NCI-H345 (cell line): ENCODE measurements around the gene PPAN.

Experiments
- DNase-seq: peaks from one replicate; lab custom pipeline; 2025; lab: John Stamatoyannopoulos, UW

The PPAN gene

DNA sequence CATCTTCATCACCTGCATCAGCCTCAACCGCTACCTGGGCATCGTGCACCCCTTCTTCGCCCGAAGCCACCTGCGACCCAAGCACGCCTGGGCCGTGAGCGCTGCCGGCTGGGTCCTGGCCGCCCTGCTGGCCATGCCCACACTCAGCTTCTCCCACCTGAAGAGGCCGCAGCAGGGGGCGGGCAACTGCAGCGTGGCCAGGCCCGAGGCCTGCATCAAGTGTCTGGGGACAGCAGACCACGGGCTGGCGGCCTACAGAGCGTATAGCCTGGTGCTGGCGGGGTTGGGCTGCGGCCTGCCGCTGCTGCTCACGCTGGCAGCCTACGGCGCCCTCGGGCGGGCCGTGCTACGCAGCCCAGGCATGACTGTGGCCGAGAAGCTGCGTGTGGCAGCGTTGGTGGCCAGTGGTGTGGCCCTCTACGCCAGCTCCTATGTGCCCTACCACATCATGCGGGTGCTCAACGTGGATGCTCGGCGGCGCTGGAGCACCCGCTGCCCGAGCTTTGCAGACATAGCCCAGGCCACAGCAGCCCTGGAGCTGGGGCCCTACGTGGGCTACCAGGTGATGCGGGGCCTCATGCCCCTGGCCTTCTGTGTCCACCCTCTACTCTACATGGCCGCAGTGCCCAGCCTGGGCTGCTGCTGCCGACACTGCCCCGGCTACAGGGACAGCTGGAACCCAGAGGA, 7.9 kb downstream of the PPAN start:
- no peak for DNase-seq

DNA sequence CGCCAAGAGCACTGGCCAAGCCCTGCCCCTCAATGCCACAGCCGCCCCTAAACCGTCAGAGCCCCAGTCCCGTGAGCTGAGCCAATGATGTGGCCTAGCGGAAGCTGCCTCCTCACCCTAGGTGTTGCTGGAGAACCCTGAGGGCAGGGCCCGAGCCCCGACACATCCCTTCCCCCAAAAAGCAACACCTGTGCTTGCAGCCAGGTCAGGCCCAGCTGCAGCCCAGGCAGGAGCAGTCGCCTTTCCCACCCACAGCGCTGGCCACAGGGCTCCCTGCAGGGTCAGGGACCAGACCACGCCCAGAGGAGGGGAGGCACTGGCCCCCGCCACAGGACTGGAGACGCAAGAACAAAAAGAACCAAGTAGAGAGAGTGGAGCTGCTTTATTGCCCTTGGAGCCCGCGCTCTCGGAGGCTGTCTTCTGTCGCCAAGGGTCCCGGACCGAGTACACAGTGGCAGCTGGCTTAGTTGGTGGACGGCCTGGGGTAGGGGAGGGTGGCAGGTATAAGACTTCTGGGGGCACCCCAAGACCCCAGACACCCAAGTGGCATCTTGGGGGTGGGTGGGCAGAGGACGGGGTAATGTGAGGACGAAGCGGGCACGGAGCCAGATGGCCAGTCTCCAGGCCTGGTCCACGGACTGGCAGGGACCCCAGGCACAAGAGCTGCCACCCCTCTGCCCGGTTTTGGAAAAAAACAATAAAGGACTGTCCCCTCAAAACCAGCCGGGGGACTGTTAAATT, 8.7 kb downstream of the PPAN start:
- DNase-seq = no peak

DNA sequence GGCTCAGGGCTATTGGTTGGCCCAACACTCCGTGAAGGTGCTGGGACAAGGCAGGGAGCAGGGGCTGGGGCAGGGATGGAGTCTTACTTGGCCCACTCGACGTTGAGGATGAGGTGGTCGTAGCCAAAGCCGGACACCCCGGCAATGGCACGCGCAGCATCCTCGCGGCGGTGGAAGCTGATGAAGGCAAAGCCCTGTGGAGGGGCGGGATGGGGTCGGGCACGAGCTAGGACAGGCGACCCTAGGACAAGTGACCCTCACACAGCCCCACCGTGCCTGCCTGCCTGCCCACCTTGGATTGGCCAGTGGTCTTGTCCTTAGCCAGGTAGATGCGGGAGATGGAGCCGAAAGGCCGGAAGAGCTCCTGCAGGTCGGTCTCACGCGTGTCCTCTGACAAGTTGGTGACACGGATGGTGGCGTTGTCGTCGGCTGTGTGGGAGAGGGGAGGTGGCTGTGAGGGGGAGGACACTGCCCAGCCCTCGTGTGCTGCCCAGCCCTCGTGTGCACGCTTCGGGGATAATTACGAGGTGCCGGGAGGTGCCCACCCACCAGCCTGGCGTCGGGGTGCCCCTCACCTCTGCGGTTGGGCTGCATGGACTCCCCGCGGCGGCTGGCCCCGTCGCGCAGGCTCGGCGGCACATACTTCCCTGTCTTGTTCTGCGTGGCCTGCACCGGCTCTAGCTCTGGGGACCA, 9.4 kb downstream of the PPAN start:
- DNase-seq = no peak

DNA sequence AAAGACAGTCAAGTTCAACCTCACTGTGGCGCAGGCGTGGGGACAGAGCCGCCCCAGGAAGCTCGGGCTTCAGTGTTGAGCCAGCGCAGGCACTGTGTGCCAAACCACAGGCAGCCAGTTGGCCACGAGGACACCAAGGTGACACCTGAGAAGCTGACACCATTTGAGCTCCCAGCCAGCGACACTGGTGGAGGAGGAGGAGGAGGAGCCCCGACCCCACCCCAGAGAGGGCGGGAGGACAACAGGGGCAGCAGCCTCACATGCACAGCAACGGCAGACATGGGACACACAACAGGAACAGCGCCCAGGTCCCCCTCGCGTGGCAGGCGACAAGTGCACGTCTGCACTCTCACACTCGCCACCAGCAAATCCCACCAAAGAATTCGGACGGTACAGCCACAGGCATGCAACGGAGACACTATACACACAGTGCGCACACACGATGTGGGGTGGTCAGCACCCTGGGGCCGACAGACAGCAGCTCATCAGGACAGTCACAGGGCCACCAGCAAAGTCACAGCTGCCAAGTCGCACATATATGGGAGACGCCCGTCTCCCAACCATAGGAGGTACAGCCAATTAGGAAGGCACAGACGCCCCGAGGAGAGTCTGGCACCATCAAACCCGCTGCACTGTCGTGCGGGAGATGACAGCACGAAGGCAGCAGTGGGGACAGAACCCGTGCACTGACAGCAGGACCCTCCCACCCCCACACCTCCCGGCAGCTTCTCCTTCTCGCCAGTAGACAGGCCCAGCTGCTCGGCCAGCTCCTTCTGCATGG, 10.1 kb downstream of the PPAN start:
- no peak for DNase-seq

DNA sequence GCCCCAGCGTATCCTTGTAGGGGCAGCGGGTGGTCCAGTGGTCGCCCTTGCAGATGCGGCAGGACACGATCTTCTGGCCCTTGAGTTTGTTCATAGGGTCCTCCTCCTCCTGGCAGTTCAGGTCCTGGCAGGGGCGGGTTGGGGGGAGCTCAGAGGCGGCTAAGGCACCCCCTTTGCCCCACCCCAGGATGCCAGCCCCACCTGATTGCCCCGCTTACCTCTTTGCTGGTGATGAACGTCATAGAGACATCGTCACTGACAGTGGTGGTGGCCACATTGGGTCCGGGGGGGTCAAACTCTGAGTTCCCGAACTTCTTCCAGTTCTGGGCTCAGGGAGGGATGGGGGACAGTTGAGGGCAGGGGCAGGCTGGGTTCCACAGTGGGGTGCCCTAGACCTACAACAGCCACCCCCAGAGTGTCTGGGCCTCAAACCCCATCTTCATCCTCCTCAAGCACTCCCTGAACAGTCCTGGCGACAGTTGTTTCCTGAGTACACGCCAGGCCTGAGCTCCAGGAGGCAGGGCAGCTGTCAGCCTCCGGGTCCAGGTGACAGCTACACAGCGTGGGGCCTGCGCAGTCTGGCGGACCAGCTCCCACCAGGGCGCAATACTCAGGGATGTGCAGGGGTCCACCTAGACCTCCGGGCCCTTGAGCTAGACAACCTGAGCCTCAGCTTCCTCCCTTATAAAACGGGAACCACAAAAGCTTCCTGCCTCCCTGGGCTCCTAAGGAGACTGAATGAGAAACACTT, 10.9 kb downstream of the PPAN start:
- DNase-seq = no peak

DNA sequence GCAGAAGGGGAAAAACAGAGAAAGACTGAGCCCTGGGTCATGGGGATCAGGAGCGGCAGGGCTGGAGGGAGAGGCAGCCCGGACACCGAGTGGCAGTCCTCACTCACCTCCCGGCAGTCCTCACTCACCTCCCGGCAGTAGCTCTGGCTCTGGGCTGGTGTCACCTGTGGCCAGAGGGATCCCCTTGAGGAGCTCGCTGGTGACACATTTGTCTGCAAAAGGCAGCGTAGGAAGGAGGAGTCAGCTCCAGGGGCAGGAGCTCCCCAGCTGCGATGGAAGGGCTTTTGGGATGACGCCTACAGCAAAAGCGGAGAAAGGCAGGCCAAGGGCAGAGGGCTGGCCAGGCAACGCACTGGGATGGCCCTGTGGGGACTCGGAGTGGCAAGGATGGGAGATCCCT, 12.8 kb downstream of the PPAN start:
- DNase-seq = no peak

DNA sequence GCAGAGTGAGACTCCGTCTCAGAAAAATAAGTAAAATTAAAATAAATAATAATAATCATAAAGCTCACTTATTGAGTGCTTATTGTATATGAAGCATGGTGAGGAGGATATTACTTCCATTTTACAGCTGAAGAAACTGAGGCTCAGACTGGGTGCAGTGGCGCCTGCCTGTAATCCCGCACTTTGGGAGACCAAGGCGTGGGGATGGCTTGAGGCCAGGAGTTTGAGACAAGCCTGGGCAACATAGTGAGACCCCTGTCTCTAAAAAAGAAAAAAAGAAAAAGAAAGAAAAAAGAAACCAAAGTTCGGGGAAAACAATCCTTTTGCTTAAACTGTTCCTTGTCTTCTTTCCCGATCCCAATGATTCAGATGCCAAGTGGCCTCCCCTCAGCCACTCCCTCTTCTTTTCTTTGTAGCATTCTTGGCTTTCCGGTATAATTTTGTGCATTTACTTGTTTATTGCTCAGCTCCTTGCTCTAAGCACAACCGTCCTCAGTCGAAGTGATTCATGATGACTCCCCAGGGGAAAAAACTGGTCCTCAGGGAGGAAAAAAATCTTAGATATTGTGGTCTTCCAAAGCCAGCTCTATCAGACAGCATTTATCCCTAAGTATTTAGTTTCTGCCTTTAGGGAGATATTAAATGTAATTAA, 14.5 kb downstream of the PPAN start:
- no peak for DNase-seq

DNA sequence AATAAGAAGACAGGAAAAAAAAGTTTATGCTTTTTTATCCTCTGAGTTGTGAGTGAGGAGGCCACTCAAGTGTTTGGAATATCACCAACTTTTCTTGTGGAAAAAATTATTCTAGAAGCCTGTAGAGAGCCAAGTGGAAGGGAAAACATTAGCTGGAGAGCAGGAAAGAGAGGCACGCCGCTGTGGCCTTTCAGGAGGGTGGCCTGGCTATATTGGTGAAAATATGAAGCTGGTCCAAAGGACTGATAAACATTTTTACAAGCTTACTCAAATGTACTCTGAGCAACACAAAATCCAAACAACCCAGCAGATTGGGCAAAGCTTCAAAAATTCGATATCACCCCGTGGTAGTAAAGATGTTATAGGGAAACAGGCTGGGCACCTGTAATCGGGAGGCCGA, 15.9 kb downstream of the PPAN start:
- DNase-seq = no peak

DNA sequence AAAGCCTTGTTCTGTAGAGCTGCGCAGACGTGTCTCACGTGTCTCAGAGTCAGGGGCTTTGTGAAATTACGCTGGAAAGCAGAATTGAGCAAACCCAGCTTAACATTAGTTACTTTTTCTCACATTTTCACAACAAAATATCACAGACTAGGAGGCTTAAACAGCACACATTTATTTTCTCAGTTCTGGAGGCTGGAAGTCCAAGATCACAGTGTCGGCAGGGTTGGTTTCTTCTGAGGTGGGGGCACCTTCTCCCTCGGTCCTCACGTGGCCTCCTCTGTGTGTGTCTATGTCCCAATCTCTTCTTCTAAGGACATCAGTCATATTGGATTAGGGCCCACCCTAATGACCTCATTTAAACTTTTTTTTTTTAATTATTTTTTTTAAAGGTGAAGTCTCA, 18.3 kb downstream of the PPAN start:
- DNase-seq = no peak

DNA sequence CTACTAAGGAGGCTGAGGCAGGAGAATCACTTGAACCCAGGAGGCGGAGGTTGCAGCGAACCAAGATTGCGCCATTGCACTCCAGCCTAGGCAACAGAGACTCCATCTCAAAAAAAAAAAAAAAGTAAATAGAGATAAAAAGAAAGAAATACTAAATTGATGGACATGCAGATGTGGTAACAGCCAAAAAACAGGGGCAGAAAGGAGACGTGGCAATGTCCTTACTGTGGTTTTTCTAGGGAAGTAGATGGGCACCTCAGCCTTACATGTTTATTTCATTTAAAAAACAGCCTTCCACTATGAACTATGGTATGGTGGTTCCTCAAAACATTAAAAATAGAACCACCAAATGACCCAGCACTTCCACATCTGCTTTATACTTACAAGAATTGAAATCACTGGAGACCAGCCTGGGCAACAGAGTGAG, 20.1 kb downstream of the PPAN start:
- no peak for DNase-seq

DNA sequence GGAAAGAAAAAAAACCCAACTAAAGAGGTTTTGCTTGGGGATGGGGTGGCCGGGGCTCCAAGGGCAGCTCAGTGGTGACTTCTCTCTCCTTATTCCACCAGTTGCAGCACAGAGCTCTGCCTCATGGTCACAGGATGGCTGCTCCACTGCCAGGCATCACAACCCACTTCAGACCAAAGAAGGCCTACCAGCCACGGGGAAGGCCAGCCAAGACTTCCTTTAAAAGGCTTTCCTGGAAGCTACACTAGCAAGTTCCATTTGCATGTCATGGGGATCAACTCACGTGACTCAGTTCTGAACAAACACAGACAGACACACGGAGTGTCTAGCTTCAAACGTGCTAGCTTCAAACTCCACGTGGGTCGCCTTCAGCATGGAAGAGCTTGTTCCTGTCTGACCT, 26.7 kb downstream of the PPAN start:
- DNase-seq = no peak

DNA sequence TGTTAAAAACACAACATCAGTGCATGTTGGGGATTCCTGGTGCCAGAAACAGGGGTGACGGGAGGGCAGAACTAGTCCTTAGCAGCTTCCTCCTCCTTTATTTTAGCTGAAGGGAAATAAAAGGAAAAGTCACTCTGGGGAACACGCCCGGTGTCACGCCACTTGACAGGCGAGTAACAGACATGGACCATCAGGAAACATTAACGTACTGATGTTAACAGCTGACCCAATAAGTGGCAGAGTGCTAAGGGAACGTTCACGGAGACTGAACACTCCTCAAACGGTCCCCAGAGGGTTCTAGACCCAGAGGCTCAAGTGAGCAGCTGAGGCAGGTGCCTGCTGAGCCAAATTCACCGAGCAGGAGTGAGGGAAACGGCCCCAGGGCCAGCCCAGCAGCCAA, 27.4 kb downstream of the PPAN start:
- no peak for DNase-seq

DNA sequence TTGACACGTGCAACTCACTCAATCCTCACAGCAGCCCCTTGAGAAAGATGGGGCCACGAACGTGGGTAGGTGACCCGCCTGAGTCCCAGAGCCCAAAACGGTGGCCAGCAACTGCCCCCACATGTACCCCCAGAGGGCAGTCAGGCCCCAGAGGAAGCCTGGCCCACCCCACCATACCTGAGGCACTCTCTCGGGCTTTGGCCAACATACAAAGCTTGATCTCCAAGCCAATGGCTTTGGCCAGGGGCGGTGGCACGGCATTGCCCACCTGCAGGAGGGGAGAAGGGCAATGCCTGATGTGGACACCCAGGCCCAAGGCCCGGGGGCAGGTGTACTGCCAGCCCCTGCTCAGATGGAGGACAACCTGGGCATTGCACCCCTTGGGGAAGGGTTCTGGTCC, 27.9 kb downstream of the PPAN start:
- DNase-seq = no peak

DNA sequence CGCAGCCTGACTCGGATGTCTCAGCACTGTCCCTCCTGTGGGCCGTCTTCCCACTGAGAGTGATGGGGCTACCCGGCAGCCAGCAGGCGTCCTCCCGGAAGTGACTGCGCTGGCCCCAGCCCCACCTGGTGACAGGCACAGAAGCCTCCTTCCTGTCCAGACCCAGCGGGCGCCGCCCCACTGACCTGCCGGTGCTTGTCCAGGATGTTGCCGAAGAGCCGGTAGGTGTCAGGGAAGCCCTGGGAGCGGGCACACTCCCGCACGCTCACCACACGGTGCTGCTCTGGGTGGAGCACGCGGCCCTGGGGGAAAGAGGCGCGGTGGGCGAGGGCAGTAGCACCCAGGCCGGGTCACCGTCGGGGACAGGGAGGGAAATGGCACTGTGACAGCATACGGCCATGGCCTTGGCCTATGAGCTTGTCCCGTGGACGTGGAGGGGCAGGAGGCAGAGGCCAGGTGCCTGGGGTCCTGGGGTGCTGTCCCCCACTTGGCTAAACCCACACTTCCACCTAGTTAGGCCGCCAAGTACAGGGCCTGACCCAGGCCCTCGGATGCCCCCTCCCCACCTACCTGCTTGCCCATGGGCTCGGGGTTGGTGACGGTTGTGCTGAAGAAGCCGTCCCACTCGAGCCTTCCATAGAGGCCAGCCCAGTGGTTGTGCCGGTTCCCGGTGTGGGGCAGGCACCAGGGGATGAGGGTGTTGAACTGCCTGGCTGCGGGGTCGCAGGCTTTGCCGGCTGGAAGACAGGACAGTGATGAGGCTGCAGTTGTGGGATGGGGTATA, 29.6 kb downstream of the PPAN start:
- DNase-seq = no peak

DNA sequence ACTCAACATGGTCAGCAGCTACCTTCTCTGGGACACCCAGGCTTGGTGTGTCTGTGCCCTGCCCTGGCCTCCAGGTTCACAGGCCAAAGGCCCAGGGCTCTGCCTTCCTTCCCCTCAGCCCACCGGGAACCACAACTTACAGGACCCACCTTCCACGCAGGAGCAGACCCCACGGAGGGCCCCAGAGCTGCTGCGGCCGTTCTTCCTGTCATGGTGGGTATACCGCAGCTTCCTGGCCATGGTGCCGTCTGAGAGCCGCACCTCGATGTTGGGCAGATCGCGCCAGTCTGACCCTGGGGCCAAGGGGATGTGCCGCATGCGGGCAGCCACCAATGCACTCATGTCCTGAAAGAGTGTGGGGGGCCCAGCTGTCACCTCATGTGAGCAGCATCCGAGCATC, 30.8 kb downstream of the PPAN start:
- DNase-seq = no peak

DNA sequence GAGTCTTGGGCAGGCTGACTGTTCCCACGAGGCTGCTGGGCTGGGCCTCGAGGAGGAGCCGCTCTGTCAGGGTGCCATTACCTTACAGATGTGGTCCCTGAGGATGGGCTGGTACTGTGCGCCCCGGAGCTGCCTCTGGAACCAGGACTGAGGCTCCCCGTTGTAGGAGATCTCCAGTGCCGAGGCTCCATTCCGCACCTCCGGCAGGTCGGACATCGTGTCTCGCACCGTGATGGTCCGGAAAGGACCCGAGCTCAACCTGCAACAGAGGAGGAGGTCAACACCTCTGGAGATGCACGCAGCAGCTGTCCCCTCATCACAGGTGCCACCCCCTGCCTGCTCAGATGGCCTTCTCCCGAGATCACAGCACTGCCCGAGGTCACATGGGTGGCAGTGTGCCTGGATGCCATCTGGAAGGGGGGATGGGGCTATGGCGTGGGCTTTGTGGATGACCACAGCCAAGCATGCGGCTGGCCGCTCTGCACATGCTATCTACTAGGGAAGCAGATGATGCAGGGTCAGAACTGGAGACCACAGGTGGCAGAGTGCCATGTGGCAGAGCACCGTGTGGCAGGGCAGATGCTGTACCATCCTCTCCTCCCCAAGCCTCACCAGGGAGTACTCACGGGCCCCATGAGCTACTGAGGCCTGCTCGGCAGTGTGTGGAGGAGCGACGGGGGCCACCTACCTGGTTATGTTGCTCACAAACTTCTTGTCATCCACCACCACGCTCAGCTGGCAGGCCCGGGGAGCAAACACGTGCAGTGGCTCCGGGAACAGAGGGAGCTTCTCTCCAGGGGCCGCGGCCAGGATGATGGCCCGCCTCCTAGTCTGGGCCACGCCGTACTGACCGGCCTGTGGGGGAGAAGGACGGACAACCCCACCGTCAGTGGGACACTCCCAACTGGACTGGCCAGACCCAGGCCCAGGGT, 31.9 kb downstream of the PPAN start:
- no peak for DNase-seq

DNA sequence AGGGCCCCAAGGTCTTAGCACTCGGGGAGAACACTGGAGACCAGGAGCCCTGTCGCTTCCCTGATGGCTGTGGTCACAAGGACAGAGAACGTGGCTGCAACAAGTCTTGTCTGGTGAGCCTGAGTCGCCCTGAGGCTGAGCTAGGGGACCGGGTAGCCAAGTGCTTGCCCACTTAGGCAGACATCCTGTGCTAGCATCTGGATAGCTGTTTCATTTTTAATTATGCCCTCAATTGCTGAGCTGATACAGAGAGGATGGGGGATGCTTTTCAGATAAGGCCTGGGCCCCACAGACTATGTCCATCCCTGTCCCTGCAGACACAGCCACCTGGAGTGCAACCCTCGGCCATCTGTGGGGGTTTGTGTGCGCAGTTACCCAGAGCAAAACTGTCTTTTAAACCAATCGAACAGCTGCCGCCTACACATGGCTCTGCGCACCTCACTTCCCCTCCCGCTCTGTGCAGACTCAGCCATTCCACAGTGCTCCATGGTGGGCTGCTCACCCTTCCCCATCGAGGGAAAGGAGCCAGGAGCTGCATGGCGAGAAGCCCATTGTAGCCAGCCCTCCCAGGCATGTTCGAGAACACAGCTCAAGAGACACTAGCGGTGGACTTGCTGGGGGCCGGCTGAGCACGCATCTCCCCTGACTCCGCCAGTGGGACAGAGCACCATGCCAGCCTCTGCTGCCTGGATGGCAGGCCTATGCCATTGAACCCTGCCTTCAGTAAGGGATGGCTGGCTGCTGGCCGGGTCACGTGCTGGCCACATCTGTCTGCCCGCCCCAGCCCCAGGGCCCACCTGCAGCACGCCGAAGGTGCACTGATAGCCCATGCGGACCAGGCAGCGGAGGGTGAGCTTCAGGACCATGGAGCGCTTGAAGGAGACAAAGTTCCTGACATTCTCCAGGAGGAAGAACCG, 33.0 kb downstream of the PPAN start:
- no peak for DNase-seq

DNA sequence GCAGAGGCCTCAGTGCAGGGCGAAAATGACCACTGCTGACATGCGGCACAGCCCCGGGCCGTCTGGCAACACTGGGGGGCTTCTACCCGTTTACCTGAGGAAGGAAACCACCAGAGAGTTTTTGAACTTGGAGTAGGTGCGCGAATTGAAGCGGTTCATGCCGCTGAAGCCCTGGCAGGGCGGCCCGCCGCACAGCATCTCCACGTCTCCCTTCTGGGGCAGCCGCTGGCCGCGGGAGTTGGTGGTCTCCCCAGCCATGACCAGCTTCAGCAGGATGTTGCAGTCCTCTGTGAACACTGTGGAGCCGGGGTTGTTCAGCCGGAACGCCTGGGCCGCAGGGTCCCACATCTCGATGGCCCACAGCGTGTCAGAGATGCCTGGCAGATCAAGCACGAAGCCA, 33.8 kb downstream of the PPAN start:
- DNase-seq = no peak
